ENCODE data around the gene RNF181.

Gene RNF181

DNA sequence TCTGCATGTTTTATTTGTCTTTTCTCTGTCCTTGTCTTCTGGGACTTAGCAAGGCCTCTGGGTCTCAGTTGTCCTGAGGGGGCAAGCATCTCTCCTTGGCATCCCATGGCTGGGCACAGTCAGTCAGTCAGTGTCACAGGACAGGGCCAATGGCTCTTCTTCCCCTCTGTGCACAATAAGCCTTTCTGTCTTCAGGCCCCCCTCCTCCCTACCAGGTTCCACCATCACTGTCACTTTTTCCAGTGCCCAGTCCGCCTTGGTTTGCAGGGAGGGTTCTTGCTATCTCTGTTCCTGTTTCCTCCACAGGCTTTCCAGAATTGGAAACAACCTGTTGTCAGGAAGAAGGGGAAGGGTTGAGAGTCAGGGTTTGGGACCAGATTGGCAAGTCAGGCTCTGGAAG is 13.1 kb upstream of the RNF181 start:
- ATAC-seq, result no peak
- TF ChIP-seq RARB (CRISPR knock-in tag; IDR thresholded peaks at IDR 0.05) (no peak), TOX (CRISPR knock-in tag; IDR thresholded peaks at IDR 0.05; ENCODE audit: borderline replicate concordance) (no peak), SNAI2 (CRISPR knock-in tag; IDR thresholded peaks at IDR 0.05) (no peak), ARNTL (CRISPR knock-in tag; IDR thresholded peaks at IDR 0.05; ENCODE audit: borderline replicate concordance, low read depth) (no peak), ZNF8 (CRISPR knock-in tag; IDR thresholded peaks at IDR 0.05) (no peak), OSR1 (CRISPR knock-in tag; IDR thresholded peaks at IDR 0.05) (no peak), CSDC2 (CRISPR knock-in tag; IDR thresholded peaks at IDR 0.05) (no peak), ZC3H10 (CRISPR knock-in tag; IDR thresholded peaks at IDR 0.05) (no peak), ESRRG (CRISPR knock-in tag; IDR thresholded peaks at IDR 0.05) (no peak), ZNF565 (CRISPR knock-in tag; conservative IDR thresholded peaks at IDR 0.05; ENCODE audit: low read depth) (no peak), TCF4 (CRISPR knock-in tag; IDR thresholded peaks at IDR 0.05; ENCODE audit: borderline replicate concordance) (no peak), PPARA (CRISPR knock-in tag; IDR thresholded peaks at IDR 0.05; ENCODE audit: borderline replicate concordance) (no peak), ZNF70 (CRISPR knock-in tag; IDR thresholded peaks at IDR 0.05) (no peak), ZFP30 (CRISPR knock-in tag; IDR thresholded peaks at IDR 0.05) (no peak), BACH2 (CRISPR knock-in tag; IDR thresholded peaks at IDR 0.05; ENCODE audit: borderline replicate concordance) (no peak)
- TF ChIP-seq, protein P1, sequence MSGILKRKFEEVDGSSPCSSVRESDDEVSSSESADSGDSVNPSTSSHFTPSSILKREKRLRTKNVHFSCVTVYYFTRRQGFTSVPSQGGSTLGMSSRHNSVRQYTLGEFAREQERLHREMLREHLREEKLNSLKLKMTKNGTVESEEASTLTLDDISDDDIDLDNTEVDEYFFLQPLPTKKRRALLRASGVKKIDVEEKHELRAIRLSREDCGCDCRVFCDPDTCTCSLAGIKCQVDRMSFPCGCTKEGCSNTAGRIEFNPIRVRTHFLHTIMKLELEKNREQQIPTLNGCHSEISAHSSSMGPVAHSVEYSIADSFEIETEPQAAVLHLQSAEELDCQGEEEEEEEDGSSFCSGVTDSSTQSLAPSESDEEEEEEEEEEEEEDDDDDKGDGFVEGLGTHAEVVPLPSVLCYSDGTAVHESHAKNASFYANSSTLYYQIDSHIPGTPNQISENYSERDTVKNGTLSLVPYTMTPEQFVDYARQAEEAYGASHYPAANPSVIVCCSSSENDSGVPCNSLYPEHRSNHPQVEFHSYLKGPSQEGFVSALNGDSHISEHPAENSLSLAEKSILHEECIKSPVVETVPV (CRISPR knock-in tag; IDR thresholded peaks at IDR 0.05), result no peak
- TF ChIP-seq, protein P2, sequence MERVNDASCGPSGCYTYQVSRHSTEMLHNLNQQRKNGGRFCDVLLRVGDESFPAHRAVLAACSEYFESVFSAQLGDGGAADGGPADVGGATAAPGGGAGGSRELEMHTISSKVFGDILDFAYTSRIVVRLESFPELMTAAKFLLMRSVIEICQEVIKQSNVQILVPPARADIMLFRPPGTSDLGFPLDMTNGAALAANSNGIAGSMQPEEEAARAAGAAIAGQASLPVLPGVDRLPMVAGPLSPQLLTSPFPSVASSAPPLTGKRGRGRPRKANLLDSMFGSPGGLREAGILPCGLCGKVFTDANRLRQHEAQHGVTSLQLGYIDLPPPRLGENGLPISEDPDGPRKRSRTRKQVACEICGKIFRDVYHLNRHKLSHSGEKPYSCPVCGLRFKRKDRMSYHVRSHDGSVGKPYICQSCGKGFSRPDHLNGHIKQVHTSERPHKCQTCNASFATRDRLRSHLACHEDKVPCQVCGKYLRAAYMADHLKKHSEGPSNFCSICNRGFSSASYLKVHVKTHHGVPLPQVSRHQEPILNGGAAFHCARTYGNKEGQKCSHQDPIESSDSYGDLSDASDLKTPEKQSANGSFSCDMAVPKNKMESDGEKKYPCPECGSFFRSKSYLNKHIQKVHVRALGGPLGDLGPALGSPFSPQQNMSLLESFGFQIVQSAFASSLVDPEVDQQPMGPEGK (CRISPR knock-in tag; IDR thresholded peaks at IDR 0.05; ENCODE audit: borderline replicate concordance), result no peak
- TF ChIP-seq, protein P3, sequence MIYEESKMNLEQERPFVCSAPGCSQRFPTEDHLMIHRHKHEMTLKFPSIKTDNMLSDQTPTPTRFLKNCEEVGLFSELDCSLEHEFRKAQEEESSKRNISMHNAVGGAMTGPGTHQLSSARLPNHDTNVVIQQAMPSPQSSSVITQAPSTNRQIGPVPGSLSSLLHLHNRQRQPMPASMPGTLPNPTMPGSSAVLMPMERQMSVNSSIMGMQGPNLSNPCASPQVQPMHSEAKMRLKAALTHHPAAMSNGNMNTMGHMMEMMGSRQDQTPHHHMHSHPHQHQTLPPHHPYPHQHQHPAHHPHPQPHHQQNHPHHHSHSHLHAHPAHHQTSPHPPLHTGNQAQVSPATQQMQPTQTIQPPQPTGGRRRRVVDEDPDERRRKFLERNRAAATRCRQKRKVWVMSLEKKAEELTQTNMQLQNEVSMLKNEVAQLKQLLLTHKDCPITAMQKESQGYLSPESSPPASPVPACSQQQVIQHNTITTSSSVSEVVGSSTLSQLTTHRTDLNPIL (CRISPR knock-in tag; IDR thresholded peaks at IDR 0.05; ENCODE audit: low read depth), result no peak
- TF ChIP-seq, protein P4, sequence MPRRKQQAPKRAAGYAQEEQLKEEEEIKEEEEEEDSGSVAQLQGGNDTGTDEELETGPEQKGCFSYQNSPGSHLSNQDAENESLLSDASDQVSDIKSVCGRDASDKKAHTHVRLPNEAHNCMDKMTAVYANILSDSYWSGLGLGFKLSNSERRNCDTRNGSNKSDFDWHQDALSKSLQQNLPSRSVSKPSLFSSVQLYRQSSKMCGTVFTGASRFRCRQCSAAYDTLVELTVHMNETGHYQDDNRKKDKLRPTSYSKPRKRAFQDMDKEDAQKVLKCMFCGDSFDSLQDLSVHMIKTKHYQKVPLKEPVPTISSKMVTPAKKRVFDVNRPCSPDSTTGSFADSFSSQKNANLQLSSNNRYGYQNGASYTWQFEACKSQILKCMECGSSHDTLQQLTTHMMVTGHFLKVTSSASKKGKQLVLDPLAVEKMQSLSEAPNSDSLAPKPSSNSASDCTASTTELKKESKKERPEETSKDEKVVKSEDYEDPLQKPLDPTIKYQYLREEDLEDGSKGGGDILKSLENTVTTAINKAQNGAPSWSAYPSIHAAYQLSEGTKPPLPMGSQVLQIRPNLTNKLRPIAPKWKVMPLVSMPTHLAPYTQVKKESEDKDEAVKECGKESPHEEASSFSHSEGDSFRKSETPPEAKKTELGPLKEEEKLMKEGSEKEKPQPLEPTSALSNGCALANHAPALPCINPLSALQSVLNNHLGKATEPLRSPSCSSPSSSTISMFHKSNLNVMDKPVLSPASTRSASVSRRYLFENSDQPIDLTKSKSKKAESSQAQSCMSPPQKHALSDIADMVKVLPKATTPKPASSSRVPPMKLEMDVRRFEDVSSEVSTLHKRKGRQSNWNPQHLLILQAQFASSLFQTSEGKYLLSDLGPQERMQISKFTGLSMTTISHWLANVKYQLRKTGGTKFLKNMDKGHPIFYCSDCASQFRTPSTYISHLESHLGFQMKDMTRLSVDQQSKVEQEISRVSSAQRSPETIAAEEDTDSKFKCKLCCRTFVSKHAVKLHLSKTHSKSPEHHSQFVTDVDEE (CRISPR knock-in tag; IDR thresholded peaks at IDR 0.05), result no peak

DNA sequence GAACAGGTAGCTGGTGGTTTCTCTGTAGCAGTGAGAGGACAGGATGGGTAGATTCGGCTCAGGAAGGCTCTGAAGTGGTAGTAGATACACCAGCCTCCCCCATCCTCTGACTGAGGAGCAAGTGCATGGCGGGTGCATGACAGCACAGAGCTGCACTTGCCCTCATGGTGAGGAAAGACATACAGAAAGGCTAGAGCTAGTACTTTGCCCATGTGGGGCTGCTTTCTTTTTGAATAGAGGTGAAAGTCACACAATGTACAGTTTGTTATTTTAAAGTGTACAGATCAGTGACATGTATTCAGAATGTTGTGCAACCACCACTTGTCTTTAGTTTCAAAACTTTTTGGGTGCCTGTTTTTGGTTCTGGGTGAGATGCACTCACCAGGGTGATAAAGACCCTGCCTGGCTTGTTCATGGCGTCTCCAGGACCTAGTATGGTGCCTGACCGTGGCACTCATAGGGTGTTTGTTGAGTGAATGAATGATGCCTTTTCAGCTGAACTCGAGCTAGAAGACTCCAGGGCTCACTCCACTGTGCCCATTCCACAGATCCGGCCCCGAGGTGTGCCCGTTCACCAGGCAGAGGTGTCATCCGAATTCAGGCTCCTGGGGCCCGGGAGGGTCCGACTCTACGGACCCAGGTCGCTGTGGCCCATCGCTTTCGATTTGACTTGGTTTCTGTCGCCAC is 11.7 kb upstream of the RNF181 start:
- no peak for ATAC-seq
- TF ChIP-seq, protein P2 (CRISPR knock-in tag; IDR thresholded peaks at IDR 0.05; ENCODE audit: borderline replicate concordance), result no peak
- TF ChIP-seq OSR1 (CRISPR knock-in tag; IDR thresholded peaks at IDR 0.05) (no peak), ZFP3 (CRISPR knock-in tag; IDR thresholded peaks at IDR 0.05) (no peak), ZNF70 (CRISPR knock-in tag; IDR thresholded peaks at IDR 0.05) (no peak), ZC3H10 (CRISPR knock-in tag; IDR thresholded peaks at IDR 0.05) (no peak), ZFP30 (CRISPR knock-in tag; IDR thresholded peaks at IDR 0.05) (no peak), GLIS3 (CRISPR knock-in tag; IDR thresholded peaks at IDR 0.05) (no peak)
- TF ChIP-seq, protein P4 (CRISPR knock-in tag; IDR thresholded peaks at IDR 0.05), result no peak

Data from SK-N-SH treated with all-trans-retinoic acid at 6 μM for 48 hours (cell line).